K562 (cell line): ENCODE measurements around the gene ZNF709. TPM values are rescaled to one million over a fixed set of nuclear protein-coding genes. Genes with fewer than 3 reads are reported as not detected.

Experiments
- ATAC-seq: fragments of 200-7000 bp; cut with Tn5 transposase; 3 replicates; pipeline ENCODE4 v1.9.1; 2020; ENCODE audit warnings: moderate library complexity
- BruUV-seq: library from RNA; stranded (reverse); fragments of 400-500 nt; replicated peaks from 2 replicates; lab custom pipeline; 2021; lab: Mats Ljungman, UMichigan
- CTCF ChIA-PET: fragments of 300-600 bp; formaldehyde crosslinking; extraction: SDS; loops from one replicate; lab custom pipeline; 2021; ENCODE audit warnings: low intra/inter-chr PET ratio; lab: Yijun Ruan, JAX
- POLR2A ChIA-PET: fragments of 300-600, 350-650 bp; sonication (Branson Sonifier 250); formaldehyde crosslinking; extraction: SDS; loops from one replicate; lab custom pipeline; 2021; ENCODE audit warnings: antibody characterized with exemption, inconsistent platforms; lab: Yijun Ruan, JAX
- DNase-seq, 4 experiments: peaks; one replicate each; pipeline versions ENCODE4 v3.0.0 to v3.0.0-alpha.2; 2011 to 2018; ENCODE audit warnings: low spot score in 3 of 4, mixed read lengths in 3 of 4; ENCODE audit errors: extremely low read depth in 1 of 4
- FAIRE-seq: peaks from 2 replicates; lab custom pipeline; 2011; peaks lifted over from hg19 to GRCh38; lab: Jason Lieb, UNC
- H2AFZ ChIP-seq: 2 replicates; pipeline ENCODE4 v1.6.0; 2011; ENCODE audit warnings: low read depth, low read length, control low read depth, inconsistent platforms
- H3K27ac ChIP-seq: fragments of 200-600 bp; 3 replicates; pipeline ENCODE4 v1.8.0; 2011; ENCODE audit warnings: low read depth, mild to moderate bottlenecking, control low read depth, inconsistent platforms, low read length, moderate library complexity, mixed read lengths; ENCODE audit errors: extremely low read depth
- H3K27me3 ChIP-seq, 2 experiments: fragments of 300-600 bp in 1 of 2; 2 replicates in 1 of 2; 3 replicates in 1 of 2; pipeline versions ENCODE4 v1.6.0 to v1.8.0; 2011; ENCODE audit warnings: inconsistent platforms in 2 of 2, low read length in 2 of 2, mild to moderate bottlenecking in 1 of 2, mixed read lengths in 1 of 2, moderate library complexity in 1 of 2; ENCODE audit not compliant: control insufficient read depth in 2 of 2, insufficient read depth in 2 of 2
- H3K36me3 ChIP-seq: fragments of 300-600 bp; 3 replicates; pipeline ENCODE4 v1.8.0; 2011; ENCODE audit warnings: mild to moderate bottlenecking, low read length, inconsistent platforms; ENCODE audit not compliant: control insufficient read depth, insufficient read depth
- H3K4me1 ChIP-seq, 2 experiments: fragments of 200-600 bp in 1 of 2; replicated peaks in 1 of 2; 2 replicates in 1 of 2; 3 replicates in 1 of 2; pipeline versions ENCODE4 v1.5.1 to v1.8.0; 2011; ENCODE audit warnings: inconsistent platforms in 2 of 2, low read length in 2 of 2, mild to moderate bottlenecking in 1 of 2, mixed read lengths in 1 of 2, moderate library complexity in 1 of 2; ENCODE audit not compliant: control insufficient read depth in 2 of 2, insufficient read depth in 2 of 2
- H3K4me2 ChIP-seq: 2 replicates; pipeline ENCODE4 v1.6.1; 2011; ENCODE audit warnings: low read length, control low read depth, inconsistent platforms, mixed read lengths; ENCODE audit not compliant: insufficient read depth
- H3K4me3 ChIP-seq: fragments of 200-600 bp; sonication (generic), shearing (Covaris generic); 2 replicates; pipeline ENCODE4 v1.5.1; 2016; ENCODE audit warnings: control low read depth, inconsistent platforms
- H3K79me2 ChIP-seq: fragments of 200-600 bp; 3 replicates; pipeline ENCODE4 v1.8.0; 2011; ENCODE audit warnings: low read length, inconsistent platforms; ENCODE audit not compliant: control insufficient read depth, insufficient read depth
- H3K9ac ChIP-seq, 2 experiments: 2 replicates each; pipeline versions ENCODE4 v1.6.0 to v1.6.1; 2011; ENCODE audit warnings: low read depth in 2 of 2, low read length in 2 of 2, control low read depth in 1 of 2, inconsistent platforms in 1 of 2, mild to moderate bottlenecking in 1 of 2, mixed read lengths in 1 of 2; ENCODE audit not compliant: insufficient read depth in 1 of 2
- H3K9me1 ChIP-seq: one replicate; pipeline ENCODE4 v1.6.0; 2011; ENCODE audit warnings: inconsistent platforms, mild to moderate bottlenecking, low read length, moderate library complexity; ENCODE audit not compliant: control insufficient read depth, insufficient read depth
- H3K9me3 ChIP-seq: replicated peaks from 2 replicates; pipeline ENCODE4 v1.5.1; 2011; ENCODE audit warnings: low read depth, low read length, inconsistent platforms; ENCODE audit not compliant: control insufficient read depth, insufficient read depth
- H4K20me1 ChIP-seq: replicated peaks from 2 replicates; pipeline ENCODE4 v1.6.1; 2011; ENCODE audit warnings: low read length, inconsistent platforms, mixed read lengths; ENCODE audit not compliant: control insufficient read depth, insufficient read depth
- BRCA1 ChIP-seq, 2 experiments: fragments of 450-650 bp in 1 of 2; sonication (generic) in 1 of 2; formaldehyde crosslinking in 1 of 2; IDR thresholded peaks; 2 replicates each; pipeline versions ENCODE4 v1.5.0 to v1.6.1; 2017 to 2020; ENCODE audit warnings: mild to moderate bottlenecking in 1 of 2, missing genetic modification reagents in 1 of 2
- ETV1 ChIP-seq: fragments of 450-650 bp; conservative IDR thresholded peaks from 2 replicates; pipeline ENCODE4 v1.6.1; 2016; ENCODE audit warnings: missing genetic modification characterization, control low read depth, low read depth, missing compliant biosample characterization
- FOXA1 ChIP-seq: fragments of 450-650 bp; IDR thresholded peaks from 2 replicates; pipeline ENCODE4 v1.6.1; 2016; ENCODE audit warnings: mild to moderate bottlenecking, borderline replicate concordance
- KAT8 ChIP-seq: fragments of 450-650 bp; IDR thresholded peaks from 2 replicates; pipeline ENCODE4 v1.6.1; 2016; ENCODE audit warnings: low read depth, mild to moderate bottlenecking
- POLR2B ChIP-seq: fragments of 450-650 bp; IDR thresholded peaks from 2 replicates; pipeline ENCODE4 v1.6.1; 2018; ENCODE audit warnings: low read depth; ENCODE audit not compliant: partially characterized antibody
- ZFPM2 ChIP-seq: fragments of 250-450 bp; sonication (Bioruptor Pico); IDR thresholded peaks from 2 replicates; pipeline ENCODE4 v1.5.1; 2022; ENCODE audit warnings: mild to moderate bottlenecking
- WGBS: fragments of 100-300 bp; shearing (Covaris generic); methylation state at CpG from one replicate; pipeline ENCODE4 v1.1.6; 2016; ENCODE audit warnings: low coverage, mixed read lengths; ENCODE audit not compliant: insufficient coverage; ENCODE audit errors: missing lambda C conversion rate; 5-methylcytosine and 5-hydroxymethylcytosine counted together
- in situ Hi-C: fragments of 300-500 bp; cut with MboI; formaldehyde crosslinking; loops from 4 replicates; pipeline ENCODE4 v1.15.0; 2018; ENCODE audit warnings: inconsistent platforms, mixed read lengths
- intact Hi-C: fragments of 100-400 bp; cut with micrococcal nuclease; formaldehyde crosslinking; loops from 2 replicates; pipeline ENCODE4 v1.14.2; 2022
- polyA plus RNA-seq, 8 experiments: library from polyadenylated mRNA; depleted of rRNA in 4 of 8; stranded (reverse) in 5 of 8; unstranded in 3 of 8; fragments of >200 nt; fragmentation: Nextera tagmentation in 2 of 8; fragmentation: Illumina TruSeq in 1 of 8; extraction: Ambion mirVana in 2 of 8; extraction: Trizol in 1 of 8; gene quantifications; 2 replicates each; pipeline versions ENCODE4 v1.2.1 to v1.2.3, GENCODE V29; 2011 to 2014; ENCODE audit warnings: inconsistent platforms in 1 of 8, missing spikeins in 1 of 8
- total RNA-seq, 7 experiments: library from RNA; depleted of rRNA in 6 of 7; stranded (reverse); fragments of >200 nt in 6 of 7; fragmentation: Illumina TruSeq in 2 of 7; extraction: Trizol in 2 of 7; gene quantifications; 2 replicates each; pipeline versions ENCODE4 v1.2.1 to v1.2.3, GENCODE V29; 2011 to 2021; ENCODE audit warnings: low replicate concordance in 1 of 7
- TF ChIP-seq, protein P1 (sequence below): fragments of 450-650 bp; formaldehyde crosslinking; IDR thresholded peaks from 2 replicates; pipeline ENCODE4 v1.4.0; 2020; ENCODE audit warnings: mild to moderate bottlenecking, moderate library complexity

Gene ZNF709
- total and polyA plus RNA-seq, 9 of the 15 experiments (the other 6 are each of a cell fraction or from before 2014, with no cell fraction given) = 0.07 to 0.69 (median 0.18) TPM

DNA sequence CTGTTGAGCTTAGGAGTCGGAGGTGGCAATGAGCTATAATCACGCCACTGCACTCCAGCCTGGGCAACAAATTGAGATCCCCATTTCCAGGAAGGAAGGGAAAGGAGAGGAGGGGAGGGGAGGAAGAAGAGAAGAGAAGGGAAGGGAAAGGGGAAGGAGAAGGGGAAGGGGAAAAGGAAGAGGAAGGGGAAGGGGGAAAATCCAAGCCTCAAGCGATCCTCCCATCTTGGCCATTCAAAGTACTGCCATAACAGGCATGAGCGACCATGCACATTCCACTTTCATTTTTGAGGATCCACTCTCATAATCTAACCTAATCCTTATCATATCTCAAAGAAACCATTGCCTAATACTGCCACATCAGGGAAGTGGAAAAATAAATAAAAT is 58.7 kb downstream of the ZNF709 start:
- H3K27ac ChIP-seq = no peak overlapping the region
- intact Hi-C loops = no loop called here

More for the DNA sequence above, 58.7 kb downstream of the ZNF709 start:
- ATAC-seq (no peak), FAIRE-seq (no peak), DNase-seq (no peak)
- TF ChIP-seq POLR2B = no peak
- TF ChIP-seq KAT8 = no peak
- TF ChIP-seq BRCA1 (IDR thresholded peaks at IDR 0.05) = no peak
- TF ChIP-seq BRCA1 (CRISPR knock-in tag; IDR thresholded peaks at IDR 0.05) = no peak
- TF ChIP-seq ZFPM2 (CRISPR knock-in tag) = no peak
- no peak for TF ChIP-seq FOXA1
- TF ChIP-seq ETV1 (tag) = no peak
- TF ChIP-seq, protein P1, sequence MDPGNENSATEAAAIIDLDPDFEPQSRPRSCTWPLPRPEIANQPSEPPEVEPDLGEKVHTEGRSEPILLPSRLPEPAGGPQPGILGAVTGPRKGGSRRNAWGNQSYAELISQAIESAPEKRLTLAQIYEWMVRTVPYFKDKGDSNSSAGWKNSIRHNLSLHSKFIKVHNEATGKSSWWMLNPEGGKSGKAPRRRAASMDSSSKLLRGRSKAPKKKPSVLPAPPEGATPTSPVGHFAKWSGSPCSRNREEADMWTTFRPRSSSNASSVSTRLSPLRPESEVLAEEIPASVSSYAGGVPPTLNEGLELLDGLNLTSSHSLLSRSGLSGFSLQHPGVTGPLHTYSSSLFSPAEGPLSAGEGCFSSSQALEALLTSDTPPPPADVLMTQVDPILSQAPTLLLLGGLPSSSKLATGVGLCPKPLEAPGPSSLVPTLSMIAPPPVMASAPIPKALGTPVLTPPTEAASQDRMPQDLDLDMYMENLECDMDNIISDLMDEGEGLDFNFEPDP = no peak
- BruUV-seq = no TSS peak
- no peak overlapping the region for H3K9ac ChIP-seq
- no peak overlapping the region for H3K4me2 ChIP-seq
- no peaks in the 10 kb centered on the region for H3K79me2 ChIP-seq
- 20% methylated on average over 2 of the region's 4 CpGs for WGBS
- H2AFZ ChIP-seq = no peak overlapping the region
- H4K20me1 ChIP-seq = no peaks in the 10 kb centered on the region
- in situ Hi-C loops = no loop called here
- no peaks in the 10 kb centered on the region for H3K9me1 ChIP-seq
- no peak overlapping the region for H3K4me3 ChIP-seq
- CTCF ChIA-PET = no interaction called here
- POLR2A ChIA-PET = interaction anchor here (0.6 kb wide), 2 partner anchors 25 to 57 kb away, joined by 3 read pairs; no protein-coding TSS in a partner anchor
- no peaks in the 10 kb centered on the region; the same call in 1 of the 2 replicates for H3K9me3 ChIP-seq
- no peaks in the 10 kb centered on the region for H3K4me1 ChIP-seq
- no peaks in the 10 kb centered on the region for H3K36me3 ChIP-seq
- no peaks in the 10 kb centered on the region for H3K27me3 ChIP-seq
